Caki2 (cell line): ENCODE measurements around the gene CNIH3. TPM values are rescaled to one million over a fixed set of nuclear protein-coding genes. Genes with fewer than 3 reads are reported as not detected.
"Not testable (repeated sequence)": the region's sequence is repeated elsewhere in the genome, so short reads cannot be mapped to it uniquely, and the experiment has no call there.

Experiments used
- DNase-seq: peaks from one replicate; pipeline ENCODE4 v3.0.0-alpha.2; 2015; ENCODE audit warnings: low read depth
- in situ Hi-C: cut with HindIII; loops from 2 replicates; pipeline ENCODE4 v1.10.0; 2016; ENCODE audit warnings: low sequenced_read_pairs, low pct_unique_long_range_greater_than_20kb, mixed read lengths
- total RNA-seq: library from RNA; depleted of rRNA; stranded (reverse); fragments of >200 nt; shearing (Covaris generic); gene quantifications from 2 replicates; pipeline ENCODE4 v1.2.3, GENCODE V29; 2014; ENCODE audit warnings: low replicate concordance; rRNA removed

CNIH3 gene
- 0.81 and 0.95 TPM in 2 replicates for total RNA-seq

- DNase-seq: peak; percentile 85
- in situ Hi-C loops: loop anchor here (25.0 kb wide), 1 partner anchor 104 kb away; no protein-coding TSS in a partner anchor
Observed at GRCh38 chr1:224615861-224616755, at the start of gene CNIH3. TSS of gene CNIH3 (plus strand) at chr1:224616317. CDS start at chr1:224617175, 858 bp downstream.

- DNase-seq, in situ Hi-C loops: not testable (repeated sequence)
Observed at GRCh38 chr1:224566492-224566891, 49.6 kb upstream of the CNIH3 start.

- no peak for DNase-seq
- in situ Hi-C loops: no loop called here
Observed at GRCh38 chr1:224569276-224569675, 46.8 kb upstream of the CNIH3 start.

GRCh38 chr1:224571975-224572374 lies 44.1 kb upstream of the CNIH3 start:
- in situ Hi-C loops: not testable (repeated sequence)
- DNase-seq: peak; percentile 33

GRCh38 chr1:224579526-224579925 lies 36.6 kb upstream of the CNIH3 start:
- in situ Hi-C loops: no loop called here
- peak; percentile 22 for DNase-seq

- DNase-seq: no peak
- in situ Hi-C loops: no loop called here
Observed at GRCh38 chr1:224580006-224580405, 36.1 kb upstream of the CNIH3 start.

GRCh38 chr1:224582041-224582440 lies 34.1 kb upstream of the CNIH3 start:
- in situ Hi-C loops: no loop called here
- no peak for DNase-seq

GRCh38 chr1:224583774-224584173 lies 32.3 kb upstream of the CNIH3 start:
- in situ Hi-C loops: no loop called here

GRCh38 chr1:224585051-224585450 lies 31.1 kb upstream of the CNIH3 start:
- in situ Hi-C loops: no loop called here
- DNase-seq: no peak

More at GRCh38 chr1:224583774-224584173, 32.3 kb upstream of the CNIH3 start:
- no peak for DNase-seq

- no peak for DNase-seq
- in situ Hi-C loops: no loop called here
Observed at GRCh38 chr1:224587051-224587450, 29.1 kb upstream of the CNIH3 start.

- no peak for DNase-seq
- in situ Hi-C loops: no loop called here
Observed at GRCh38 chr1:224588515-224588914, 27.6 kb upstream of the CNIH3 start.

- no peak for DNase-seq
- in situ Hi-C loops: no loop called here
Observed at GRCh38 chr1:224589006-224589405, 27.1 kb upstream of the CNIH3 start.

GRCh38 chr1:224591326-224591725 lies 24.8 kb upstream of the CNIH3 start:
- in situ Hi-C loops: no loop called here
- no peak for DNase-seq

- in situ Hi-C loops: no loop called here
- peak; percentile 34 for DNase-seq
Observed at GRCh38 chr1:224592636-224593582, 23.2 kb upstream of the CNIH3 start.

- DNase-seq: no peak
- in situ Hi-C loops: no loop called here
Observed at GRCh38 chr1:224594360-224594759, 21.8 kb upstream of the CNIH3 start.

- DNase-seq: no peak
- in situ Hi-C loops: no loop called here
Observed at GRCh38 chr1:224594851-224595250, 21.3 kb upstream of the CNIH3 start.

GRCh38 chr1:224605482-224606181 lies 10.5 kb upstream of the CNIH3 start:
- in situ Hi-C loops: loop anchor here (25.0 kb wide), 1 partner anchor 93 kb away; no protein-coding TSS in a partner anchor
- no peak for DNase-seq
